Stimulated activated CD8-positive, alpha-beta memory T cell treated with anti-CD3 and anti-CD28 coated beads, Interleukin-4, amount 100 ng/mL, for 1 hour (primary cell): ENCODE results near the gene MLLT3.

Experiments
- DNase-seq, 2 donors: peaks; one replicate each; pipeline ENCODE4 v3.0.0-alpha.2; 2020; ENCODE audit warnings: low read depth in 2 of 2, low spot score in 1 of 2

The MLLT3 gene

DNA sequence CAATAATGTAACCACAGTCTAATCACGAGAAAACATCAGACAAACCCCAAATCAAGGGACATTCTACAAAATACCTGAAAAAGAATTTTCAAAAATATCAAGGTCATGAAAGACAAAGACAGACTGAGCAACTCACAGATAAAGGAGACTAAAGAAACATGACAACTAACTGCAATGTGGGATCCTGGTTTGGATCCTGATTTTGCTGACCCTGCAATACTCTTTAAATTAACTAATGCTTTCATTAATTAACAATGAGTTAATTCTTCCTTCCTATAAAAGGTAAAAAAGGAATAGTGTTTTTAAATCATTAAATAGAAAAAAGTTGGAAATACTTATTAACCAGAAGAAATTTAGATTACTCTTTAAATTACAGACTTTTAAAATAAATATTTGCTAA, 103.6 kb downstream of the MLLT3 start:
- DNase-seq: no peak

DNA sequence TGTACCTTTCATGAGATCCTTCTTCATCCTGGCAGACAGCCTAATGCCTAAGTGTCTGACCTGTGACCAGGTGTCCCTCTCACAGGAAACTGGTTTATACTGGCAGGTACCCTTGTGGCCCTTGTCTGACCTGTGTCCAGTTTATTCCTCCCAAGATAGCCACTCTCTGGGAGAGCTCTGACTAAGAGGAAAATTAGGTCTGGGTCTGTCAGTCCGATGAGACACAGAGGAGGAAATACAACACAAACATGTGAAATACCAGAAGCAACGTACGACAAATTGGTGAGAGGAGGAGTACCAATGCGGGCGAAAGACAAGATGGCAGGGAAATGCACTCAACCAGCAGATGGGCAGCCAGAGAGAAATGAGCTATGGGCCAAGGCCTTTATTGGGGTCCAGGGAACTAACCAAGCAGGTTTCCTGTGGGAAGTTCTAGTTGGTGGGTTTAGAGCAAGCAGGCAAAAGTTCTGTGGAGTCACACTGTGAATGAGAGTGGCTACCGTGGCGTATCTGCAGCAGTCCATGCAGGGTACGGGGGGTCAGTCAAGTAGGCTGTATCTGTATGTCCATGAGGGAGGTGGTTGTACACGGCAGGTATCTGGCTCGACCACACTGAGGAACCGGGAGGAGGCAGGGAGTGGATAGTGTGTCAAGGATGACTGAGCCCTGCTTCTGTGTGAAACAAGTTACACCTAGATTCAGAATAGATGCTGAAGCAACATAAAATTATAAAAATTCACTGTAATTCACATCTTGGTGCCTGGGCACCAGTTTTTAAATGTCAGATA, 109.0 kb downstream of the MLLT3 start:
- DNase-seq: no peak

GRCh38 chr9:20512636-20513035, 109.7 kb downstream of the MLLT3 start:
- no peak for DNase-seq

DNA sequence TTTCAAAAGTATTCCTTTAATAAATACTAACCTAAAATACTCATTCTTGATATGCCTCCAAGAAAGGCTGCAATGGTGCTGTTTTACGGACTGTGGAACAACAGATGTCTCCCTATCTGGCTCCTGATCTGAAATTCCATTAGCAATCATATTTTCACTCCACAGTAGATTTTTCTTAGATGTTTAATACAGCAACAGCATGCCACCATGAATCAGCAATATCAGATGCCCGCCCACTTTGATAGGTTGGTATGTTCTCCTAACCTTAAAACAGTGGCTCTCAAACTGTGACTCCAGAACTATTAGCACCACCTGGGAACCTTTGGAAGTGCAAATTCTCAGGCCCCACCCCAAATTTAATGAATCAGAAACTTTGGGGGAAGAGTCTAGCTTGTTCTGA, 110.2 kb downstream of the MLLT3 start:
- no peak for DNase-seq

GRCh38 chr9:20511686-20512085, 110.6 kb downstream of the MLLT3 start:
- DNase-seq: no peak

DNA sequence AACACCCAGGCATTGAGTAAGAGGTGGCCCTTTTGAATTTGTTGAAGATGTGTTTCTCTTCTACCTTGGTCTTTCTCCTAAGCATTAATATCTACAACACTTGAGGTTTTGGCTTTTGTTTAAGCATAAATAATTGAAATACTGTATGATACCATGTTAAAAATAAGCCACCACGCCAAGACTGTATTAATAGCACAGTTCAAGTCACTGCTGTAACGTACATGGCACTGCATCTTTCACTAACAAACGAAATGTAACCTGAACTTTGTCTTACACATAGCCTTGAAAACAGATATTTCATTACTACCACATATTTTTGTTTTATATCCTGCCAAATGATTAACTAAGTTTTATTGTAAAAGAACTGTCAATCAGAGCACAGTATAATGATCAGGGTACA, 112.8 kb downstream of the MLLT3 start:
- DNase-seq: no peak

GRCh38 chr9:20508242-20508641, 114.1 kb downstream of the MLLT3 start:
- DNase-seq: no peak

DNA sequence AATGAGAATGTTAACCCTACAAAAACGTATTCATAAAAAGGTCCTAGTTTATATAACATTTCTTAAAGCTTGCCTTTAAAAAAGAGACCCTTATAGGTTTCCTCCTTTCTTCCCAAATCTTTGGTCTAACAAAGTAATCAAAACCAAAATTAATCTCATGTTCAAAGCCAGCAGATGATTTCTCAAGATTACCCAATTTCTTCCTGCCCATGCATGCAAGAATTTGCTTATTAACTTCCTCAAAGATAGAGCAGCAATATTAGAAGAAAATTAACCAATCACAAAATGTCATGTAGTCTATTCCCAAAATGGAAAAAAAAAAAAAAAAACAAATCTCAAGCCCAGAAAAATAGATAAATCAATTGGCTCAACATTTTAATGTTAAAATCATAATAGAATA, 114.9 kb downstream of the MLLT3 start:
- no peak for DNase-seq

GRCh38 chr9:20506099-20506900, 116.0 kb downstream of the MLLT3 start:
- DNase-seq: no peak

- no peak for DNase-seq
Observed at GRCh38 chr9:20505574-20505973, 116.7 kb downstream of the MLLT3 start.

DNA sequence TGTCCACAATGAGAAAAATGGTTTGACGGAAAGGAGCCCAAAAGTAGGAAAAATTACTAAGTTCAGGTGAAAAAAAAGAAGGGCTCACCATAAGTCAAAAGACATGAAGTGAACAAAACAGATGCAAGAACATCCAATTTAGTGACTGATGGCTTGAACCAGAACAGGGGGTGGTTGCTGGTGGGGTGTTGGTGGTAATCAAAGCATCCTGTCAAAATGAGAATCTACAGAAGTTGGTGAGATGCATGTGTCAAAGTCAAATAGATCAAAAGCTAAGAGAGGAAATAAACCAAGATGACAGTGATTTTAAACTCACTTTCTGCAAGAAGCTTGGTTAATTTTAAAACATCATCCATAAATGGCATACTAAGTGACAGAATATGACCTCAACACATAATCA, 117.4 kb downstream of the MLLT3 start:
- no peak for DNase-seq

DNA sequence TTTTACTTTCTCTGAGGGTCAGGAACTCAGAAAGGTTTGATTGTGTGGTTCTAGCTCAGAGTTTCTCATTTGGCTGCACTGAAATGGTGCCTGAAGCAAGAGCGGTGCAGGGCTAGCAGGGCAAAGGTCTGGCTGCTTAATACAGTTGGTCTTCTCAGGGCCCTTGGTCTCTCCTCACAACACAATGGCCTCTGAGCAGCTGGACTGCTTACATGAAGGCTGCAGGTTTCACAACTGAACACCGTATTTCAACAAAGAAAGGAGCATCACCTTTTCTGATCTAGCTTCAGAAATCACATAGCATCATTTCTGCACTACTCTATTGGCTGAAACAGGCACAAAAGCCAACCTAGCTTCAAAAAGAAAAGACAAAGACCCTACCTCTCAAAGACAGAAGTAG, 122.2 kb downstream of the MLLT3 start:
- DNase-seq: no peak

DNA sequence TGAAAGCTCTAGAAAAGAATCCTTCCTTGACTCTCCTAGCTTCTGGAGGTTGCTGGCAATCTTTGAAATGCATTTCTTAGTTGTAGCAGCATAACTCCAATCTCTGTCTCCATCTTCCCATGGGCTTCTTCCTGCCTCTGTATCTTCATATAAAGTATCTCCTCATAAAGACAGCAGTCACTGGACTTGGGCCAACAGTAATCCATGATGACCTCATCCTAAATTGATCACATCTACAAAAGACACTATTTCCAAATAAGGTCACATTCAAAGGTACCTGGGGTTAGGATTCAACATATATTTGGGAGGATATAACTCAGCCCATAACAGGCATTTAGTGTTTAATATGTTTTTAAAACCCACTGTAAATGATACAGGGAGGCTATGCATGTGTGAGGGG, 123.3 kb downstream of the MLLT3 start:
- DNase-seq: no peak

- no peak for DNase-seq
Observed at GRCh38 chr9:20496328-20496727, 126.0 kb downstream of the MLLT3 start.

GRCh38 chr9:20495098-20495497, 127.2 kb downstream of the MLLT3 start:
- no peak for DNase-seq

GRCh38 chr9:20494035-20494434, 128.3 kb downstream of the MLLT3 start:
- no peak for DNase-seq

- DNase-seq: no peak
Observed at GRCh38 chr9:20492772-20493171, 129.5 kb downstream of the MLLT3 start.

DNA sequence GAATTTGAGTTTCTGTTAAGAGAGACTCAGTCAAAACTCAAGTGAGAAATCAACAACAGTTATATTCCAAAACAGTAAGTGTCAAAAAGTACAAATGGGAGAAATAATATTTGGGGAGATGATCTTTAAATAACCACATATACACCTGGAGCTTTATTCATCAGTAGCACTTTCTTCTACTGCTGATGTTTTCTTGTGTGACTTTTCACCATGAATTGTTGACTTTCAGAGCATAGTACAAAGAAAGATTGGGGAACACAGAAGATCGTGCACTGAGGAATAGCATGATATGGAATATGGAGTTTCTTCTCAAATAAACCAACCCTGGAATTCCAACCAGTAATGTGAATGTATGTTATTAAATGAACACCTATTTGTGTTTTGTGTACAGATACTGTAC, 130.7 kb downstream of the MLLT3 start:
- no peak for DNase-seq

- no peak for DNase-seq
Observed at GRCh38 chr9:20490246-20490834, 132.0 kb downstream of the MLLT3 start.

- DNase-seq: no peak
Observed at GRCh38 chr9:20488691-20489090, 133.6 kb downstream of the MLLT3 start.

- no peak for DNase-seq
Observed at GRCh38 chr9:20486552-20486951, 135.7 kb downstream of the MLLT3 start.

GRCh38 chr9:20481437-20481836, 140.9 kb downstream of the MLLT3 start:
- DNase-seq: no peak
